Thoracic aorta (tissue), 2 donors: ENCODE results near the gene PRSS33. TPM values are rescaled to one million over a fixed set of nuclear protein-coding genes. Genes with fewer than 3 reads are reported as not detected.

ENCODE experiments used
- ATAC-seq: fragments of 150-250 bp; one replicate; pipeline ENCODE4 v1.8.0; 2017; ENCODE audit warnings: low read depth; ENCODE audit not compliant: insufficient number of reproducible peaks, low FRiP score
- DNase-seq: peaks from one replicate; pipeline ENCODE4 v3.0.0-alpha.2; 2020; ENCODE audit warnings: low spot score
- H3K27ac ChIP-seq, 2 donors: fragments of 200-600 bp; sonication (generic); 1 replicate in 1 of 2; 2 replicates in 1 of 2; pipeline ENCODE4 v1.5.1; 2016; ENCODE audit warnings: mild to moderate bottlenecking in 2 of 2, moderate library complexity in 2 of 2
- H3K27me3 ChIP-seq: fragments of 200-600 bp; sonication (generic); replicated peaks from 2 replicates; pipeline ENCODE4 v1.6.0; 2016; ENCODE audit warnings: mild to moderate bottlenecking; ENCODE audit not compliant: insufficient read depth
- H3K36me3 ChIP-seq: fragments of 200-600 bp; sonication (generic); one replicate; pipeline ENCODE4 v1.5.1; 2016
- H3K4me1 ChIP-seq, 2 donors: fragments of 200-600 bp; sonication (generic); 1 replicate in 1 of 2; 2 replicates in 1 of 2; pipeline versions ENCODE4 v1.5.1 to v1.6.0; 2016; ENCODE audit warnings: low read depth in 2 of 2, mild to moderate bottlenecking in 1 of 2; ENCODE audit not compliant: control insufficient read depth in 1 of 2
- H3K4me3 ChIP-seq: fragments of 200-600 bp; sonication (generic); 2 replicates; pipeline ENCODE4 v1.5.1; 2016; ENCODE audit warnings: mild to moderate bottlenecking
- H3K9me3 ChIP-seq: fragments of 200-600 bp; sonication (generic); 2 replicates; pipeline ENCODE4 v1.5.1; 2016
- total RNA-seq, 2 donors: library from RNA; depleted of rRNA; stranded (reverse); fragments of >200 nt; gene quantifications; one replicate each; pipeline versions ENCODE4 v1.1.0 to v1.2.3, GENCODE V29; 2016
- TF ChIP-seq, protein P1 (sequence below): fragments of 200-600 bp; sonication (generic); IDR thresholded peaks from one replicate; pipeline ENCODE4 v1.5.1; 2019; ENCODE audit warnings: antibody characterized with exemption

PRSS33 gene
- total RNA-seq, 2 donors from 2014 or later = not detected

- peaks cover 89% of the 10 kb centered on the region for H3K36me3 ChIP-seq
- no peak for DNase-seq
Measured at GRCh38 chr16:2767140-2767731, 20.1 kb downstream of the PRSS33 start.

DNA sequence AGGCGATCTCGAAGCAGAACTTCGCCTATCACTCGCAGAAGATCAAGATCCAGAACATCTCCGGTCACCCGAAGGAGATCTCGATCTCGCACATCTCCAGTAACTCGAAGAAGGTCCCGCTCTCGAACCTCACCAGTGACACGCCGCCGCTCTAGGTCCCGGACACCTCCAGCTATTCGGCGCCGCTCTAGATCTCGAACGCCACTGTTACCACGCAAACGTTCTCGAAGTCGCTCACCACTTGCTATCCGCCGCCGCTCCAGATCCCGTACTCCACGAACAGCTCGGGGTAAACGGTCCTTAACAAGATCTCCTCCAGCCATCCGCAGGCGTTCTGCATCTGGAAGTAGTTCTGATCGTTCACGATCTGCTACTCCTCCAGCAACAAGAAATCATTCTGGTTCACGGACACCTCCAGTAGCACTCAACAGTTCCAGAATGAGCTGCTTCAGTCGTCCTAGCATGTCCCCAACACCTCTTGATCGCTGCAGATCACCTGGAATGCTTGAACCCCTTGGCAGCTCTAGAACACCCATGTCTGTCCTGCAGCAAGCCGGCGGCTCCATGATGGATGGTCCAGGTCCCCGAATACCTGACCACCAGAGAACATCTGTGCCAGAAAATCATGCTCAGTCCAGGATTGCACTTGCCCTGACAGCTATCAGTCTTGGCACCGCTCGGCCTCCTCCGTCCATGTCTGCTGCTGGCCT lies 20.8 kb downstream of the PRSS33 start:
- Histone ChIP-seq H3K27me3 (no peaks in the 10 kb centered on the region), H3K4me1 (no peaks in the 10 kb centered on the region), H3K36me3 (peaks cover 92% of the 10 kb centered on the region), H3K9me3 (no peaks in the 10 kb centered on the region), H3K4me3 (no peak overlapping the region), H3K27ac (no peak overlapping the region)
- DNase-seq (no peak), ATAC-seq (no peak)
- TF ChIP-seq, protein P1, sequence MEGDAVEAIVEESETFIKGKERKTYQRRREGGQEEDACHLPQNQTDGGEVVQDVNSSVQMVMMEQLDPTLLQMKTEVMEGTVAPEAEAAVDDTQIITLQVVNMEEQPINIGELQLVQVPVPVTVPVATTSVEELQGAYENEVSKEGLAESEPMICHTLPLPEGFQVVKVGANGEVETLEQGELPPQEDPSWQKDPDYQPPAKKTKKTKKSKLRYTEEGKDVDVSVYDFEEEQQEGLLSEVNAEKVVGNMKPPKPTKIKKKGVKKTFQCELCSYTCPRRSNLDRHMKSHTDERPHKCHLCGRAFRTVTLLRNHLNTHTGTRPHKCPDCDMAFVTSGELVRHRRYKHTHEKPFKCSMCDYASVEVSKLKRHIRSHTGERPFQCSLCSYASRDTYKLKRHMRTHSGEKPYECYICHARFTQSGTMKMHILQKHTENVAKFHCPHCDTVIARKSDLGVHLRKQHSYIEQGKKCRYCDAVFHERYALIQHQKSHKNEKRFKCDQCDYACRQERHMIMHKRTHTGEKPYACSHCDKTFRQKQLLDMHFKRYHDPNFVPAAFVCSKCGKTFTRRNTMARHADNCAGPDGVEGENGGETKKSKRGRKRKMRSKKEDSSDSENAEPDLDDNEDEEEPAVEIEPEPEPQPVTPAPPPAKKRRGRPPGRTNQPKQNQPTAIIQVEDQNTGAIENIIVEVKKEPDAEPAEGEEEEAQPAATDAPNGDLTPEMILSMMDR = no peak

More at GRCh38 chr16:2767140-2767731, 20.1 kb downstream of the PRSS33 start:
- Histone ChIP-seq H3K27ac (no peak overlapping the region), H3K9me3 (no peaks in the 10 kb centered on the region), H3K4me1 (no peaks in the 10 kb centered on the region), H3K27me3 (no peaks in the 10 kb centered on the region), H3K4me3 (no peak overlapping the region)
- ATAC-seq = no peak
- TF ChIP-seq, protein P1 = no peak

GRCh38 chr16:2765462-2766404 lies 21.6 kb downstream of the PRSS33 start:
- H3K9me3 ChIP-seq = no peaks in the 10 kb centered on the region
- no peaks in the 10 kb centered on the region for H3K27me3 ChIP-seq
- H3K4me3 ChIP-seq = no peak overlapping the region
- TF ChIP-seq, protein P1 = no peak
- ATAC-seq (no peak), DNase-seq (no peak)
- no peaks in the 10 kb centered on the region for H3K4me1 ChIP-seq
- H3K27ac ChIP-seq = no peak overlapping the region
- peaks cover 94% of the 10 kb centered on the region for H3K36me3 ChIP-seq

- no peak for ATAC-seq
Measured at GRCh38 chr16:2764718-2765117, 22.6 kb downstream of the PRSS33 start.

More at GRCh38 chr16:2764718-2765117, 22.6 kb downstream of the PRSS33 start:
- no peak overlapping the region for H3K27ac ChIP-seq
- no peaks in the 10 kb centered on the region for H3K27me3 ChIP-seq
- H3K9me3 ChIP-seq = no peaks in the 10 kb centered on the region
- H3K4me3 ChIP-seq = no peak overlapping the region
- DNase-seq = no peak
- H3K36me3 ChIP-seq = peaks cover 93% of the 10 kb centered on the region
- TF ChIP-seq, protein P1 = no peak
- no peaks in the 10 kb centered on the region for H3K4me1 ChIP-seq
